Cardiac fibroblast (primary cell): Measurements from ENCODE around the gene PCSK7.

Experiments
- DNase-seq, 2 donors: peaks; one replicate each; pipeline versions ENCODE4 v3.0.0 to v3.0.0-alpha.2; 2010; ENCODE audit warnings: low read depth in 2 of 2
- H3K4me3 ChIP-seq, 2 donors: replicated peaks in 1 of 2; 1 replicate in 1 of 2; 2 replicates in 1 of 2; pipeline ENCODE4 v1.5.1; 2011; ENCODE audit warnings: low read depth in 2 of 2, low read length in 2 of 2, mild to moderate bottlenecking in 2 of 2, moderate library complexity in 1 of 2
- CTCF ChIP-seq: IDR thresholded peaks from one replicate; pipeline ENCODE4 v1.5.1; 2011; ENCODE audit warnings: low read depth, mild to moderate bottlenecking, low read length, inconsistent platforms

The PCSK7 gene

DNA sequence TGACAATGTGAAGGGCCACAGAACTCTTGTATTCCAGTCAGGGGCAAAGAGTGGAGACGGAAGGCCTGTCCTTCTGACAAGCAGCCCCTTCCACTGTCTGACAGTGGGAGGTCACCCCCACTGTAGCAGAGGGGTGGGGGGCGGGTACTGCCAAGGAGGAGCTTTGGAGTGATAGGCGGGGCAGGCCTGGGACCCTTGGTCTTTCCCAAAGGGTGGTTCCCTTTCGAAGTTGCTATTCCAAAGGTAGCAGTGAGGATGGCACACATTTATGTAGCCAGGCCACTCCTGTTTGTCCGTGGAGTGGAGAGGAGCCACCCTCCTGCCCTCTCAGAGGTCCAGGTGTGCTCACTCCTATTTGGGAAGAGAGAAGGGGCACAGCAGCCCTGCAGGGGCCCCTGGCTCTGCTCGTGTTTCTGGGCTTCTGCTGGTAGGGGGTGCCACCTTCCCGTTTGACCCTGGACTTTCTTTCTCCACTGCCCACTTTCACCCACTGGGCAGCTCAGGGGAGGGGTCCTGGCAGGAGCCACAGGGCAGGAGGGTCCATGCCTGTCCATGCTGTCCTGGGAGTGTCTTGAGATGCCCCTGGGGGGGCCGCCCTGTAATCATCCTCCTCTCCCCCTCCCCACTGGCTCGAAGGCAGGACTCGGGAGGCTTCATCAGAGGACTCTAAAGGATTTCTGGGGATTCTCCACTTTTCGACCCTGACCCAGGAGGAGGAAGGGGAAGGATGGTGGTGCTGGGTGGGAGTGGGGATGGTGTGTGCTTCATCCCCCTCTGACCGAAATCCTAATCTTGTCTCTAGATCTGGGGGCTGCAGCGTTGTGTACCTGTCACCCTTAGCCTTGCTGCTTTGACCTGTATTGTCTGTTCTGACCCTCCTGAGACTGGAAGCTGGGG lies 31.7 kb downstream of the PCSK7 start:
- no peak for TF ChIP-seq CTCF
- peak in 1 of 2 donors; percentile 54 for DNase-seq
- H3K4me3 ChIP-seq = peak overlapping the region; percentile 64 to 75

GRCh38 chr11:117199053-117199915 lies 32.6 kb downstream of the PCSK7 start, which contains the start of gene TAGLN:
TAGLN (plus strand) TSS chr11:117199370; CDS start chr11:117203014, 3,644 bp downstream.
- peak within 1 kb of the TSS; percentile 64 to 75 for H3K4me3 ChIP-seq
- TF ChIP-seq CTCF = no peak
- peak; percentile 96 to 97 for DNase-seq

DNA sequence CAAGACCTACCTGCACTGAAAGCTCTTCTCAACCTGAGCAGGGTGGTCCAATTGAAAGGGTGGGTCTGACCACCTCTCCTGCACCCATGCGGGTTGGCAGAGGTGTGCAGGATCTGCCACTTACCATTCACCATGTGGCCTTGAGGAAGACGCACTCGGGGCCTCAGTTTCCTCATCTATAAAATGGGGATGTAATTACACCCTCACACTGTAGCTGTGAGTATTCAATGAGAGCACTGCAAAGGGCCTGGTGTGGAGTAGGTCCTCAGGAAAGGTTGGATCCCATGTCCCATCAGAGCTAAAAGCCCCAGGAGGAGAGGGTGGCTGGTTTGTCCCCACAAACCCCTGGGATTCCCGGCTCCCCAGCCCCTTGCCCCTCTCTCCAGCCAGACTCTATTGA lies 33.3 kb downstream of the PCSK7 start:
- peak overlapping the region; percentile 64 to 75 for H3K4me3 ChIP-seq
- no peak for TF ChIP-seq CTCF
- no peak for DNase-seq

GRCh38 chr11:117197516-117198456 lies 34.1 kb downstream of the PCSK7 start:
- TF ChIP-seq CTCF = peak; percentile 75
- H3K4me3 ChIP-seq = peak overlapping the region in 1 of 2 donors; percentile 75
- DNase-seq = peak; percentile 57 to 78

DNA sequence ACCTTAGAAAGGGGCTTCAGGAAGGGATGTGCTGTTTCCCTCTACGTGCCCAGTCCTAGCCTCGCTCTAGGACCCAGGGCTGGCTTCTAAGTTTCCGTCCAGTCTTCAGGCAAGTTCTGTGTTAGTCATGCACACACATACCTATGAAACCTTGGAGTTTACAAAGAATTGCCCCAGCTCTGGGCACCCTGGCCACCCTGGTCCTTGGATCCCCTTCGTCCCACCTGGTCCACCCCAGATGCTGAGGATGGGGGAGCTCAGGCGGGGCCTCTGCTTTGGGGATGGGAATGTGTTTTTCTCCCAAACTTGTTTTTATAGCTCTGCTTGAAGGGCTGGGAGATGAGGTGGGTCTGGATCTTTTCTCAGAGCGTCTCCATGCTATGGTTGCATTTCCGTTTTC lies 34.9 kb downstream of the PCSK7 start:
- no peak for DNase-seq
- no peak for TF ChIP-seq CTCF
- no peak overlapping the region for H3K4me3 ChIP-seq

- no peak for DNase-seq
- H3K4me3 ChIP-seq = no peak overlapping the region
- no peak for TF ChIP-seq CTCF
Measured at GRCh38 chr11:117195761-117196160, 36.1 kb downstream of the PCSK7 start.
